Panc1 (cell line): ENCODE measurements around the gene ELMOD3.

ENCODE experiments used
- CTCF ChIP-seq: fragments of 450-650 bp; IDR thresholded peaks from 2 replicates; pipeline ENCODE4 v1.5.1; 2017; ENCODE audit warnings: mild to moderate bottlenecking
- POLR2AphosphoS5 ChIP-seq: IDR thresholded peaks from 2 replicates; pipeline ENCODE4 v1.6.1; 2012; ENCODE audit warnings: mild to moderate bottlenecking, low read depth, low read length, moderate library complexity
- SIN3A ChIP-seq: IDR thresholded peaks from 2 replicates; pipeline ENCODE4 v1.6.1; 2012; ENCODE audit warnings: low read depth, mild to moderate bottlenecking, low read length, moderate library complexity, borderline replicate concordance; ENCODE audit not compliant: insufficient read depth
- TCF7L2 ChIP-seq: IDR thresholded peaks from 2 replicates; pipeline ENCODE4 v1.6.1; 2011; ENCODE audit warnings: mild to moderate bottlenecking, low read depth, low read length, inconsistent platforms
- TF ChIP-seq, protein P1 (sequence below), 2 experiments: IDR thresholded peaks; 2 replicates each; pipeline ENCODE4 v1.6.1; 2011 to 2012; ENCODE audit warnings: low read depth in 2 of 2, control low read depth in 1 of 2, low read length in 1 of 2, mild to moderate bottlenecking in 1 of 2, moderate library complexity in 1 of 2; ENCODE audit not compliant: insufficient read depth in 1 of 2

DNA sequence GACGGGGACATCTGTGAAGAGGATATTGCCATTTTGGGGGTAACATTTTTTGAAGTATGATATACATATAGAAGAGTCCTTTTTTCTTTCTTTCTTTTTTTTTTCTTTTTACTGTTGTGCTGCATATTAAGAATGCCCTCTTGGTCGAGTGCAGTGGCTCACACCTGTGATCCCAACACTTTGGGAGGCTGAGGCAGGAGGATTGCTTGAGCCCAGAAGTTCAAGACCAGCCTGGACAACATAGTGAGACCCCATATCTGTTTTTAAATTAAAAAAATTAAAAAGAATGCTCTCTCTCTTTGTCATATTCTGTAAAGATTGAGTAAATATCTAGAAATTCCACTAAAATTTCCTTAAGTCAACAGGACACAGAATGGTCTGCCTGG, 67.5 kb downstream of the ELMOD3 start:
- TF ChIP-seq CTCF = no peak
- TF ChIP-seq POLR2AphosphoS5 = no peak
- TF ChIP-seq SIN3A = no peak
- TF ChIP-seq TCF7L2 = no peak
- TF ChIP-seq, protein P1, sequence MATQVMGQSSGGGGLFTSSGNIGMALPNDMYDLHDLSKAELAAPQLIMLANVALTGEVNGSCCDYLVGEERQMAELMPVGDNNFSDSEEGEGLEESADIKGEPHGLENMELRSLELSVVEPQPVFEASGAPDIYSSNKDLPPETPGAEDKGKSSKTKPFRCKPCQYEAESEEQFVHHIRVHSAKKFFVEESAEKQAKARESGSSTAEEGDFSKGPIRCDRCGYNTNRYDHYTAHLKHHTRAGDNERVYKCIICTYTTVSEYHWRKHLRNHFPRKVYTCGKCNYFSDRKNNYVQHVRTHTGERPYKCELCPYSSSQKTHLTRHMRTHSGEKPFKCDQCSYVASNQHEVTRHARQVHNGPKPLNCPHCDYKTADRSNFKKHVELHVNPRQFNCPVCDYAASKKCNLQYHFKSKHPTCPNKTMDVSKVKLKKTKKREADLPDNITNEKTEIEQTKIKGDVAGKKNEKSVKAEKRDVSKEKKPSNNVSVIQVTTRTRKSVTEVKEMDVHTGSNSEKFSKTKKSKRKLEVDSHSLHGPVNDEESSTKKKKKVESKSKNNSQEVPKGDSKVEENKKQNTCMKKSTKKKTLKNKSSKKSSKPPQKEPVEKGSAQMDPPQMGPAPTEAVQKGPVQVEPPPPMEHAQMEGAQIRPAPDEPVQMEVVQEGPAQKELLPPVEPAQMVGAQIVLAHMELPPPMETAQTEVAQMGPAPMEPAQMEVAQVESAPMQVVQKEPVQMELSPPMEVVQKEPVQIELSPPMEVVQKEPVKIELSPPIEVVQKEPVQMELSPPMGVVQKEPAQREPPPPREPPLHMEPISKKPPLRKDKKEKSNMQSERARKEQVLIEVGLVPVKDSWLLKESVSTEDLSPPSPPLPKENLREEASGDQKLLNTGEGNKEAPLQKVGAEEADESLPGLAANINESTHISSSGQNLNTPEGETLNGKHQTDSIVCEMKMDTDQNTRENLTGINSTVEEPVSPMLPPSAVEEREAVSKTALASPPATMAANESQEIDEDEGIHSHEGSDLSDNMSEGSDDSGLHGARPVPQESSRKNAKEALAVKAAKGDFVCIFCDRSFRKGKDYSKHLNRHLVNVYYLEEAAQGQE (IDR thresholded peaks at IDR 0.05; ENCODE audit: insufficient read depth in 1 of 2, low read depth in 2 of 2, low read length in 1 of 2) = no peak
